GM12892 (cell line): ENCODE measurements around the gene CLDN1.

Experiments
- POLR2A ChIP-seq: IDR thresholded peaks from 2 replicates; pipeline ENCODE4 v1.6.1; 2011; ENCODE audit warnings: low read depth, low read length, control low read depth
- POLR2AphosphoS5 ChIP-seq: IDR thresholded peaks from 2 replicates; pipeline ENCODE4 v1.6.1; 2011; ENCODE audit warnings: low read depth, low read length, control low read depth

- TF ChIP-seq POLR2AphosphoS5, result no peak
- no peak for TF ChIP-seq POLR2A
These were observed 990 bp upstream of the CLDN1 start for GRCh38 chr3:190323246-190323626.
